Brain microvascular endothelial cell (primary cell): Measurements from ENCODE around the gene SCAI.

Experiments
- DNase-seq: peaks from one replicate; pipeline ENCODE4 v3.0.0-alpha.2; 2020
- H3K27ac ChIP-seq: fragments of 250-450 bp; sonication (Bioruptor Pico); 2 replicates; pipeline ENCODE4 v1.5.1; 2020; ENCODE audit warnings: mild to moderate bottlenecking, moderate library complexity
- H3K27me3 ChIP-seq: fragments of 250-450 bp; sonication (Bioruptor Pico); replicated peaks from 2 replicates; pipeline ENCODE4 v1.5.1; 2020; ENCODE audit warnings: mild to moderate bottlenecking
- H3K36me3 ChIP-seq: fragments of 250-450 bp; sonication (Bioruptor Pico); replicated peaks from 2 replicates; pipeline ENCODE4 v1.5.1; 2020; ENCODE audit warnings: mild to moderate bottlenecking
- H3K4me3 ChIP-seq: 2 replicates; pipeline ENCODE4 v1.5.1; 2011; ENCODE audit warnings: low read depth, mild to moderate bottlenecking, control low read depth, low read length, moderate library complexity
- in situ Hi-C: cut with HindIII; loops from 2 replicates; pipeline ENCODE4 v1.10.0; 2017; ENCODE audit warnings: low sequenced_read_pairs, low pct_ligation_motif_present
- TF ChIP-seq, protein P1 (sequence below): IDR thresholded peaks from 2 replicates; pipeline ENCODE4 v1.5.1; 2011; ENCODE audit warnings: low read depth, mild to moderate bottlenecking, moderate library complexity, low read length, control low read depth, inconsistent platforms; ENCODE audit errors: missing control alignments

SCAI gene

DNA sequence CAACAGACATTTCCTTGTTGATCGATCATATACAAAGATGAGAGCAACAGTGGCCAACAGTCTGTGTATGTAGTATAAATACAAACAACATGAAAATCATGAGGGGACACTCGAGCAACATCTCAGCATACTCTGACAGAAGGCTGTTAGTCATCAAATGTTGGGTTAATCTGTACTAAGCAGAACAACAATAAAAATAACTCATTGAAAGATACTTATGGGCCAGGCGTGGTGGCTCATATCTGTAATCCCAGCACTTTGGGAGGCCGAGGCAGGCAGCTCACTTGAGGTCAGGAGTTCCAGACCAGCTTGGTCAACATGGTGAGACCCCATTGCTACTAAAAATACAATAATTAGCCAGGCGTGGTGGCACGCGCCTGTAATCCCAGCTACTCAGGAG, 67.3 kb downstream of the SCAI start:
- TF ChIP-seq, protein P1, sequence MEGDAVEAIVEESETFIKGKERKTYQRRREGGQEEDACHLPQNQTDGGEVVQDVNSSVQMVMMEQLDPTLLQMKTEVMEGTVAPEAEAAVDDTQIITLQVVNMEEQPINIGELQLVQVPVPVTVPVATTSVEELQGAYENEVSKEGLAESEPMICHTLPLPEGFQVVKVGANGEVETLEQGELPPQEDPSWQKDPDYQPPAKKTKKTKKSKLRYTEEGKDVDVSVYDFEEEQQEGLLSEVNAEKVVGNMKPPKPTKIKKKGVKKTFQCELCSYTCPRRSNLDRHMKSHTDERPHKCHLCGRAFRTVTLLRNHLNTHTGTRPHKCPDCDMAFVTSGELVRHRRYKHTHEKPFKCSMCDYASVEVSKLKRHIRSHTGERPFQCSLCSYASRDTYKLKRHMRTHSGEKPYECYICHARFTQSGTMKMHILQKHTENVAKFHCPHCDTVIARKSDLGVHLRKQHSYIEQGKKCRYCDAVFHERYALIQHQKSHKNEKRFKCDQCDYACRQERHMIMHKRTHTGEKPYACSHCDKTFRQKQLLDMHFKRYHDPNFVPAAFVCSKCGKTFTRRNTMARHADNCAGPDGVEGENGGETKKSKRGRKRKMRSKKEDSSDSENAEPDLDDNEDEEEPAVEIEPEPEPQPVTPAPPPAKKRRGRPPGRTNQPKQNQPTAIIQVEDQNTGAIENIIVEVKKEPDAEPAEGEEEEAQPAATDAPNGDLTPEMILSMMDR, result no peak
- Histone ChIP-seq H3K27ac (no peak overlapping the region), H3K27me3 (no peaks in the 10 kb centered on the region), H3K36me3 (no peaks in the 10 kb centered on the region), H3K4me3 (no peak overlapping the region)
- in situ Hi-C loops, result no loop called here
- DNase-seq, result no peak

DNA sequence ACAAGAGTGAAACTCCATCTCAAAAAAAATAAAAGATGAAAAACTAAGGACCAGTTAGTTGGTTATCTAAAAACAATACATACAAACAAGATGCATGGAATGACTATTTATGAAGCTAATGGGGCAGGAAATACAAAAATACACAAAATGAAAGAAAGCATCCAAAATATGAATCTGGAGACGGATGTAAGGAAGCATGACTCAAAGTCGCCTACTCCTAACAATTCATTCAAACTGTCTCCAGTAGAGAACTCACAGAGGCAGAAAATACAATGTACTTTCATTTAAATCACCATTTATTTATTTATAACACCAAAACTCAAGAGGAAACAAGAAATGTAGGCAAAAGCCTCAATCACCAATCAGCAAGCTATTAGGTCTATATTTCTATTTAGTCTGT, 68.4 kb downstream of the SCAI start:
- in situ Hi-C loops, result no loop called here
- Histone ChIP-seq H3K4me3 (no peak overlapping the region), H3K27ac (no peak overlapping the region), H3K27me3 (no peaks in the 10 kb centered on the region), H3K36me3 (no peaks in the 10 kb centered on the region)
- peak; percentile 31 for DNase-seq
- TF ChIP-seq, protein P1, result no peak

DNA sequence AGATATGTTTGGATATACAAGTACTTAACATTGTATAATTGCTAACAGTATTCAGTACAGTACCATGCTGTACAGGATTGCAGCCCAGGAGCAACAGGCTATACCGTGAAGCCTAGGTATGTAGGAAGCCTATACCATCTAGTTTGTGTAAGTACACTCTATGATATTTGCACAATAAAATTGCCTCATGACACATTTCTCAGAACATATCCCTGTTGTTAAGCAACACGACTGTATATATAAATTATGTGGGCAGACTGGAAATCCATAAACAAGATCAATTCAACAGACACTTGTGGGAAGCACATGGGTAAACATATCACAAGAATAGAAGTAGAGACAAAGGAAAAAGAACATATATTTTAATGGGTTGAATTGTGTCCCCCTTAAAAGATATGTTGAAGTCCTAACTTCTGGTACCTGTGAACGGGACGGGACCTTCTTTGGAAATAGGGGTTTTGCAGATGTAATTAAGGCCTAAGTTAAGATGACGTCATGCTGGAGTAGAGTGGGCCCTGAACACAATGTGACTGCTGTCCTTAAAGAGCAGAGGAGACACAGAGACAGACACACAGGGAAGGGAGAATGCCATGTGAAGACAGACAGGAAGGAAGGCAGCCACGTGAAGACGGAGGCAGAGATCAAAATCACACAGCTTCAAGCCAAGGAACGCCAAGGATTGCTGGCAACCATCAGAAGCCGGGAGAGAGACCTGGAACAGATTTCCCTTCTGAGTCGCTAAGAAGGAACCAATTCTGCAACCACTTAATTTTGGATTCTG, 76.3 kb downstream of the SCAI start:
- TF ChIP-seq, protein P1, result no peak
- in situ Hi-C loops, result no loop called here
- no peaks in the 10 kb centered on the region for H3K27me3 ChIP-seq
- H3K27ac ChIP-seq, result no peak overlapping the region
- DNase-seq, result no peak
- no peak overlapping the region for H3K4me3 ChIP-seq
- H3K36me3 ChIP-seq, result no peaks in the 10 kb centered on the region

DNA sequence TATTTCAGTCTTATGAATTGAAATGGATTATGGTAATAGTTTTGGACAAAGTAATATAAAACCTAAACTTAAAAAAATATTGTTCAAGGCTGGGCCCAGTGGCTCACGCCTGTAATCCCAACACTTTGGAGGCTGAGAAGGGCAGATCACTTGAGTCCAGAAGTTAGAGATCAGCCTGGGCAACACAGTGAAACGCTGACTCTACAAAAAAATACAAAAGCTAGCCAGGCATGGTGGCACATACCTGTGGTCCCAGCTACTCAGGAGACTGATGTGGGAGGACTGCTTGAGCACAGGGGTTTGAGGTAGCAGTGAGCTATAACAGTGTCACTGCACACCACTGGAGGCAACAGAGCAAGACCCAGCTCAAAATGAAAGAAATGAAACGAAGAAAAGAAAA, 81.9 kb downstream of the SCAI start:
- Histone ChIP-seq H3K4me3 (no peak overlapping the region), H3K36me3 (no peaks in the 10 kb centered on the region), H3K27me3 (no peaks in the 10 kb centered on the region), H3K27ac (no peak overlapping the region)
- in situ Hi-C loops, result no loop called here
- no peak for DNase-seq
- TF ChIP-seq, protein P1, result no peak

DNA sequence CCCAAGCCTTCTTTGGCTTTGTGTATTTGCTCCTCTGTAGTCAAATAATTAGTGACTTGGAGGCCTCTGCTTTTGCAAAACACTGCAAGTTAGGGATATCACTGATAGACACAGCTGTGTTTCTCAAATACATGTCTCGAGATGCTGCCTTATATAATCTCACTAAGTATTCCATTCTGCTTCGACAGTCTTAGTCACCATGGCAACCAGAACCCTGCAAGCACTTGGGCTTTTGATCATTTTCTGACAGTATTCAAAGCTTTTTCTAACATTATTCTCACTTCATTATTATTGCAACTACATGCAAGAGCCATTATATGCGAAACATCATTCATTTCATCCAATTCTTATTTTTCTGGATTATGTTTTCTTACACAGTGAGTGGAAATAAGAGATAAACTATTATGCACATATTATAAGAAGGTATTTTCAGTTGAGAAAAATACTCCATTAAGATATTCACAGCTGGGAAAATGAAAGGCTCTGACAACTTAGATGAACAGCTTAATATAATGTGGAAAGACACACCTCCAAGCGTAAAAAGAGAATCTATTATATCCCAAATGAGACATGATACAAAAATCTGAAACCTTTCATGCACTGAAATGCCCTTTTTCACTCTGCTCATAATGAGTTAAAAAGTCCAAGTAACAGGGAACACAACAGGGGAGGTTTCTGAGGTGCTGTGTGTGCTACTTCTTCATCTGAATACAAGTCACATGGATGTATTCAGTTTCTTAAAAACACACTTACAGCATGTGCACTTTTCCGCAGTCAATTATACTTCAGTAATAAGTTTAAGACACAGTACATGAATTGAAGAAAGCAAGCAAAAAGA, 93.9 kb downstream of the SCAI start:
- H3K4me3 ChIP-seq, result no peak overlapping the region
- no peaks in the 10 kb centered on the region for H3K36me3 ChIP-seq
- H3K27ac ChIP-seq, result no peak overlapping the region
- H3K27me3 ChIP-seq, result no peaks in the 10 kb centered on the region
- TF ChIP-seq, protein P1, result no peak
- DNase-seq, result no peak
- in situ Hi-C loops, result no loop called here
